ENCODE results near the gene COASY.
"Not testable (repeated sequence)": the region's sequence is repeated elsewhere in the genome, so short reads cannot be mapped to it uniquely, and the experiment has no call there.

COASY gene

DNA sequence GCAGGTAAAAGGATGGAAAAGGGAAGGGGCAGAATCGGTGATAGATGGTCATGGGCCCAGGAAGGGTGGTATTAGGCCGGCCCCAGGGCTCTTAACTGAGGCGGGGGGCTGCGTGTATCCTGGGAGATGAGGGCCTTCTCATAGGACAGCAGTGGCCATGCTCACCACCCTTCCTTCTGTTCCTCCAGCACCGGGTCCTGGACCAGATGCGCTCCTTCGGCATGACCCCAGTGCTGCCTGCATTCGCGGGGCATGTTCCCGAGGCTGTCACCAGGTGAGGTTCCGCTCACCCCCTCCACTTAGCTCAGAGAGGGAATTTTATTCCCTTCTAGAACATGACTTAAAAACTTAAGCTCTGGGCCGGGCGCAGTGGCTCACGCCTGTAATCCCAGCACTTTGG, 23.5 kb upstream of the COASY start:
- H4K20me1 ChIP-seq (ENCODE audit: low read depth, low read length) = no peaks in the 10 kb centered on the region
- H3K4me3 ChIP-seq (ENCODE audit: insufficient read depth, low read length, poor library complexity, severe bottlenecking) = no peak overlapping the region
- no peaks in the 10 kb centered on the region for H3K27me3 ChIP-seq (ENCODE audit: low read length)
- TF ChIP-seq, protein P1, sequence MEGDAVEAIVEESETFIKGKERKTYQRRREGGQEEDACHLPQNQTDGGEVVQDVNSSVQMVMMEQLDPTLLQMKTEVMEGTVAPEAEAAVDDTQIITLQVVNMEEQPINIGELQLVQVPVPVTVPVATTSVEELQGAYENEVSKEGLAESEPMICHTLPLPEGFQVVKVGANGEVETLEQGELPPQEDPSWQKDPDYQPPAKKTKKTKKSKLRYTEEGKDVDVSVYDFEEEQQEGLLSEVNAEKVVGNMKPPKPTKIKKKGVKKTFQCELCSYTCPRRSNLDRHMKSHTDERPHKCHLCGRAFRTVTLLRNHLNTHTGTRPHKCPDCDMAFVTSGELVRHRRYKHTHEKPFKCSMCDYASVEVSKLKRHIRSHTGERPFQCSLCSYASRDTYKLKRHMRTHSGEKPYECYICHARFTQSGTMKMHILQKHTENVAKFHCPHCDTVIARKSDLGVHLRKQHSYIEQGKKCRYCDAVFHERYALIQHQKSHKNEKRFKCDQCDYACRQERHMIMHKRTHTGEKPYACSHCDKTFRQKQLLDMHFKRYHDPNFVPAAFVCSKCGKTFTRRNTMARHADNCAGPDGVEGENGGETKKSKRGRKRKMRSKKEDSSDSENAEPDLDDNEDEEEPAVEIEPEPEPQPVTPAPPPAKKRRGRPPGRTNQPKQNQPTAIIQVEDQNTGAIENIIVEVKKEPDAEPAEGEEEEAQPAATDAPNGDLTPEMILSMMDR (IDR thresholded peaks at IDR 0.05; ENCODE audit: insufficient read depth, low read length, poor library complexity, severe bottlenecking) = no peak
- no peak for TF ChIP-seq EZH2phosphoT487 (conservative IDR thresholded peaks at IDR 0.05; ENCODE audit: low read length)
- no peaks in the 10 kb centered on the region for H3K9me2 ChIP-seq (replicated peaks; ENCODE audit: insufficient read depth, low read length)
- no peak overlapping the region for H3K27ac ChIP-seq (ENCODE audit: low read depth, low read length)
- H2AFZ ChIP-seq (ENCODE audit: low read depth, low read length, severe bottlenecking) = no peak overlapping the region
- H3K79me2 ChIP-seq (ENCODE audit: insufficient read depth, low read length) = peaks cover 7% of the 10 kb centered on the region; the same call in 1 of the 2 replicates
- no peaks in the 10 kb centered on the region for H3K36me3 ChIP-seq (ENCODE audit: low read length)
- H3K9ac ChIP-seq (ENCODE audit: low read length) = no peak overlapping the region
- no peaks in the 10 kb centered on the region for H3K9me3 ChIP-seq (ENCODE audit: insufficient read depth, low read length)
- H3F3A ChIP-seq (ENCODE audit: insufficient read depth) = peaks cover 12% of the 10 kb centered on the region
- H3K4me2 ChIP-seq (ENCODE audit: low read depth, low read length, poor library complexity, severe bottlenecking) = no peak overlapping the region

DNA sequence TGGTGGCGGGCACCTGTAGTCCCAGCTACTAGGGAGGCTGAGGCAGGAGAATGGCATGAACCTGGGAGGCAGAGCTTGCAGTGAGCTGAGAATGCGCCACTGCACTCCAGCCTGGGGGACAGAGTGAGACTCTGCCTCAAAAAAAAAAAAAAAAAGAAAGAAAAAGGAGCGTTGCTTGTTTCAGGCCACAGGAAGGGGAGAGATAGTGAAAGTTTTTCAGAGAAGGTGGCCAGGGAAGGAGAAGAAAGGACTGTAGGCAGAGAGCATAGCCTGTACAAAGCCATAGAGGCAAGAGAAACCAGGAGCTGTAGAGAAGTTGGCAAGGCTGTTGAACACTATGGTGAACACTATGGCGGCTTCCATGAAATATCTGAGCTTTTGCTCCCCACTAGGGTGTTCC, 21.4 kb upstream of the COASY start:
- H4K20me1 ChIP-seq (ENCODE audit: low read depth, low read length); H3K36me3 ChIP-seq (ENCODE audit: low read length); H3K9me3 ChIP-seq (ENCODE audit: insufficient read depth, low read length); H3K4me3 ChIP-seq (ENCODE audit: insufficient read depth, low read length, poor library complexity, severe bottlenecking); H3F3A ChIP-seq (ENCODE audit: insufficient read depth); H3K9ac ChIP-seq (ENCODE audit: low read length); H3K4me2 ChIP-seq (ENCODE audit: low read depth, low read length, poor library complexity, severe bottlenecking); H2AFZ ChIP-seq (ENCODE audit: low read depth, low read length, severe bottlenecking); H3K79me2 ChIP-seq (ENCODE audit: insufficient read depth, low read length); H3K27ac ChIP-seq (ENCODE audit: low read depth, low read length); H3K27me3 ChIP-seq (ENCODE audit: low read length); H3K9me2 ChIP-seq (replicated peaks; ENCODE audit: insufficient read depth, low read length): not testable (repeated sequence)

DNA sequence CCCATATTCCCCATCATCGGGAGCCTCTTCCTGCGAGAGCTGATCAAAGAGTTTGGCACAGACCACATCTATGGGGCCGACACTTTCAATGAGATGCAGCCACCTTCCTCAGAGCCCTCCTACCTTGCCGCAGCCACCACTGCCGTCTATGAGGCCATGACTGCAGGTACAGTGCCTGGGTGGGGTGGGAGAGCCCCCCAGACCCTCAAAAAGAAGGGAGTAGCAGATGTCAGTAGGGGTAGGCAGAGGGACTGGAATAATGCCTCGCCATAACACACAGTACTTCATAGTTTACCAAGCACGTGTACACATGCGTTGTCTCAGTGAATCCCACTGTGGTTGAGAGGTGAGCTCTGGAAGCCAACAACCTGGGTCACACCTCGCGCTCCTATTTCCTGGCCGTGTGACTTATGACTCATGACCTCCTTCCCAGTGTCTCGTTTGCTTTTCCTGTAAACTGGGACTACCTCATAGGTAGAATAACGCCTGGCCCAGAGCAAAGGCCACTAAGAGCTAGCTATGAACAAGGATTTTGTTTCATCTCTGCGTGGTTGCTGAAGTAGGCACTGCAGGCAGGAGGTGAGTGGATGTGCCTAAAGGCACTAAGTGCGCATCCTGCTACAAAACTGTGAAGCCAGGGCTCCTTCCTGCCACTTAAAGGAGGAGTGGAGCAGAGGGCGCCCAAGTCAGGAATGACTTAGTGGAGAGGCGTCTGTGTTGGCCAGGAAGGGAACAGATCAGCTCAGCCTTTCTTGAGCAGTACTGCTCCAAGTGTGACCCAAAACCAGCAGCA, 20.7 kb upstream of the COASY start:
- Histone ChIP-seq H4K20me1 (ENCODE audit: low read depth, low read length) (no peaks in the 10 kb centered on the region), H3K27ac (ENCODE audit: low read depth, low read length) (no peak overlapping the region), H3K36me3 (ENCODE audit: low read length) (no peaks in the 10 kb centered on the region), H3F3A (ENCODE audit: insufficient read depth) (no peaks in the 10 kb centered on the region), H3K9me3 (ENCODE audit: insufficient read depth, low read length) (no peaks in the 10 kb centered on the region), H2AFZ (ENCODE audit: low read depth, low read length, severe bottlenecking) (no peak overlapping the region), H3K4me3 (ENCODE audit: insufficient read depth, low read length, poor library complexity, severe bottlenecking) (no peak overlapping the region), H3K9me2 (replicated peaks; ENCODE audit: insufficient read depth, low read length) (no peaks in the 10 kb centered on the region), H3K9ac (ENCODE audit: low read length) (no peak overlapping the region), H3K4me2 (ENCODE audit: low read depth, low read length, poor library complexity, severe bottlenecking) (no peak overlapping the region), H3K79me2 (ENCODE audit: insufficient read depth, low read length) (peaks cover 7% of the 10 kb centered on the region; the same call in 1 of the 2 replicates), H3K27me3 (ENCODE audit: low read length) (no peaks in the 10 kb centered on the region)
- TF ChIP-seq, protein P1 (IDR thresholded peaks at IDR 0.05; ENCODE audit: insufficient read depth, low read length, poor library complexity, severe bottlenecking) = no peak
- no peak for TF ChIP-seq EZH2phosphoT487 (conservative IDR thresholded peaks at IDR 0.05; ENCODE audit: low read length)
